Stomach (tissue), 9 donors: Measurements from ENCODE around the gene TNNT1. TPM values are rescaled to one million over a fixed set of nuclear protein-coding genes. Genes with fewer than 3 reads are reported as not detected.

Experiments
- DNase-seq, 2 donors: peaks; one replicate each; pipeline versions ENCODE4 v3.0.0 to v3.0.0-alpha.2; 2013 to 2019
- H3K27ac ChIP-seq, 5 donors: fragments of 200-600 bp in 4 of 5; sonication (generic) in 4 of 5; one replicate each; pipeline ENCODE4 v1.5.1; 2013 to 2019; ENCODE audit warnings: mild to moderate bottlenecking in 1 of 5, moderate library complexity in 1 of 5
- H3K27me3 ChIP-seq, 3 donors: fragments of 200-600 bp; sonication (generic); one replicate each; pipeline ENCODE4 v1.5.1; 2017 to 2019; ENCODE audit warnings: mixed run types in 1 of 3
- H3K36me3 ChIP-seq, 4 donors: fragments of 200-600 bp; sonication (generic); 1 replicate in 3 of 4; 2 replicates in 1 of 4; pipeline ENCODE4 v1.5.1; 2016 to 2019
- H3K4me1 ChIP-seq, 4 donors: fragments of 200-600 bp; sonication (generic); one replicate each; pipeline ENCODE4 v1.5.1; 2016 to 2019
- H3K4me3 ChIP-seq, 4 donors: fragments of 200-600 bp; sonication (generic) in 3 of 4; one replicate each; pipeline ENCODE4 v1.5.1; 2016 to 2019; ENCODE audit warnings: mild to moderate bottlenecking in 1 of 4
- H3K9me3 ChIP-seq, 4 donors: fragments of 200-600 bp; sonication (generic); one replicate each; pipeline ENCODE4 v1.5.1; 2016 to 2019
- CTCF ChIP-seq, 7 experiments: fragments of 450-650 bp in 4 of 7; fragments of 200-600 bp in 3 of 7; sonication (generic) in 3 of 7; IDR thresholded peaks; one replicate each; pipeline ENCODE4 v1.5.1; 2016 to 2019; ENCODE audit warnings: antibody characterized with exemption in 7 of 7, control low read depth in 2 of 7, mild to moderate bottlenecking in 1 of 7
- EP300 ChIP-seq: sonication (generic); formaldehyde crosslinking; IDR thresholded peaks from one replicate; pipeline ENCODE4 v1.6.1; 2017; ENCODE audit warnings: antibody characterized with exemption
- POLR2A ChIP-seq, 4 donors: fragments of 450-650 bp; IDR thresholded peaks; one replicate each; pipeline ENCODE4 v1.6.1; 2016; ENCODE audit warnings: antibody characterized with exemption in 4 of 4, control low read depth in 2 of 4, mild to moderate bottlenecking in 1 of 4, moderate library complexity in 1 of 4
- POLR2AphosphoS5 ChIP-seq, 3 donors: sonication (generic); formaldehyde crosslinking; IDR thresholded peaks; one replicate each; pipeline ENCODE4 v1.6.1; 2016; ENCODE audit warnings: antibody characterized with exemption in 3 of 3
- WGBS, 5 donors: extraction: QIAGEN DNeasy Blood & Tissue Kit in 3 of 5; methylation state at CpG; one replicate each; pipeline versions ENCODE4 v1.1.5 to v1.1.7; 2013 to 2018; 5-methylcytosine and 5-hydroxymethylcytosine counted together
- intact Hi-C: fragments of 100-400 bp; cut with DNase I; formaldehyde crosslinking; loops from one replicate; pipeline ENCODE4 v1.15.1; 2023; ENCODE audit warnings: low total_unique reads
- polyA plus RNA-seq, 3 donors: library from polyadenylated mRNA; stranded (reverse); fragments of 200-250 nt; gene quantifications; one replicate each; pipeline ENCODE4 v1.2.3, GENCODE V29; 2013
- total RNA-seq, 5 donors: library from RNA; depleted of rRNA; stranded (reverse); fragments of >200 nt; gene quantifications; one replicate each; pipeline versions ENCODE4 v1.1.0 to v1.2.3, GENCODE V29; 2014 to 2016
- donor health status: healthy with polysubstance abuse.
- donor health status: Bipolar disorder and iron deficiency.
- donor health status: healthy.

TNNT1 gene
- total and polyA plus RNA-seq, 8 donors, result 0.87 to 19.6 (median 3.9) TPM; not detected in 4

- H3K4me1 ChIP-seq, result peaks cover 0 to 19% (median 0%) of the 10 kb centered on the region in 4 donors
- peaks cover 0 to 7% (median 3%) of the 10 kb centered on the region in 4 donors for H3K9me3 ChIP-seq
- DNase-seq, result peak in 1 of 2 donors; percentile 19
- TF ChIP-seq CTCF (IDR thresholded peaks at IDR 0.05) (no peak), EP300 (no peak), POLR2A (IDR thresholded peaks at IDR 0.05) (no peak), POLR2AphosphoS5 (IDR thresholded peaks at IDR 0.05) (no peak)
- intact Hi-C loops, result no loop called here
- 83 to 90% (median 85%) methylated on average over 24 to 27 of the region's 27 CpGs for WGBS, 5 donors
- H3K27ac ChIP-seq, result no peak overlapping the region
- H3K27me3 ChIP-seq, result no peaks in the 10 kb centered on the region
- peaks cover 40 to 81% (median 76%) of the 10 kb centered on the region in 4 donors for H3K36me3 ChIP-seq
- no peak overlapping the region for H3K4me3 ChIP-seq
These were observed 49.2 kb downstream of the TNNT1 start for GRCh38 chr19:55099557-55100506.

DNA sequence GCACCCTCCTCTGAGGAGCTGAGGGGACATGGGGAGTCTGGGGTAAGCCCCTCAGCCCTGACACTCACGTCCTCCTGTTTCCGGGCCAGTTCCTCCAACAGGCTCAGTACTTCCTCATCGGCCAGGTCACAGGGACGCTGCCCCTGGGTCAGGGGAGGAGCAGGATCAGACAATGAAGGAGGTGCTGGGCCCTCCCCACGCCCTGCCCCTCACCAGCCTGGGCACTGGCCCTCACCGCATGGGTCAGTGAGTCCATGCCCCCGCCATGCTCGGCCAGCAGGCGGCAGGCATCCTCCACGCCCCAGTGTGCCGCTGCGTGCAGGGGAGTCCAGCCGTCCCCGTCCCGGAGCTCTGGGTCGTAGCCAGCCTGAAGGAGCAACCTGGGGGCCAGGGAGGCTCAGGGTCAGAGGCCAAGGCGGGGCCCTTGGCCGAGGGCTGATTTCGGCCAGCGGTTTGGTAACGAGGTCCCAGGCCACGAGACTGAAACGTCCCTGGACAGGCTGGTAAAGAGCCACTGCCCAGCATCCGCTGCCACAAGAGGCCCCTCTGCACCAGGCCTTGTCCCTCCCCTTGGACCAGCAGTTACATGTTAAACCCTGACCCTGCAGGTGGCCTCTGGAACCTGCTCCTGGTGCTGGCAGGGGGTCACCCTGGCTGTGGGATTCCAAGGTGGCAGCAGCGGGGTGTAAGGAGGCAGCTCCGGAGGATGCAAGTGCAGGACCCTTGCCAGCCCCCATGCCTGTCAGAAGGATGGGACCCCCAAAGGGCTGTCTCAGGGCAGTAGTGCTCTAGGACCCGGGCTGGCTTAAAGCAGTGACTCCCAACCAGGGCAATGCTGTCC lies 50.1 kb downstream of the TNNT1 start:
- H3K9me3 ChIP-seq, result peaks cover 0 to 7% (median 3%) of the 10 kb centered on the region in 4 donors
- no peak for DNase-seq
- no peaks in the 10 kb centered on the region for H3K27me3 ChIP-seq
- no peak overlapping the region for H3K27ac ChIP-seq
- 88 to 92% (median 91%) methylated on average over 8 to 27 of the region's 27 CpGs for WGBS, 5 donors
- H3K4me1 ChIP-seq, result peaks cover 0 to 19% (median 0%) of the 10 kb centered on the region in 4 donors
- intact Hi-C loops, result no loop called here
- TF ChIP-seq CTCF (IDR thresholded peaks at IDR 0.05), result no peak
- no peak for TF ChIP-seq EP300
- TF ChIP-seq POLR2AphosphoS5 (IDR thresholded peaks at IDR 0.05), result no peak
- TF ChIP-seq POLR2A (IDR thresholded peaks at IDR 0.05), result no peak
- peaks cover 48 to 89% (median 84%) of the 10 kb centered on the region in 4 donors for H3K36me3 ChIP-seq
- no peak overlapping the region for H3K4me3 ChIP-seq

GRCh38 chr19:55097864-55098715 lies 50.9 kb downstream of the TNNT1 start:
- TF ChIP-seq CTCF (IDR thresholded peaks at IDR 0.05) (no peak), POLR2AphosphoS5 (IDR thresholded peaks at IDR 0.05) (no peak), POLR2A (IDR thresholded peaks at IDR 0.05) (no peak), EP300 (no peak)
- Histone ChIP-seq H3K4me3 (no peak overlapping the region), H3K27me3 (no peaks in the 10 kb centered on the region), H3K27ac (no peak overlapping the region), H3K36me3 (peaks cover 43 to 82% (median 76%) of the 10 kb centered on the region in 4 donors), H3K9me3 (peaks cover 0 to 4% (median 2%) of the 10 kb centered on the region in 4 donors), H3K4me1 (peaks cover 0 to 19% (median 0%) of the 10 kb centered on the region in 4 donors)
- no peak for DNase-seq
- intact Hi-C loops, result no loop called here
- WGBS, 5 donors, result 91 to 95% (median 94%) methylated on average over 16 to 23 of the region's 23 CpGs
